Measurements from ENCODE around the gene A3GALT2. TPM values are rescaled to one million over a fixed set of nuclear protein-coding genes. Genes with fewer than 3 reads are reported as not detected.
"Not testable (repeated sequence)": the region's sequence is repeated elsewhere in the genome, so short reads cannot be mapped to it uniquely, and the experiment has no call there.

The A3GALT2 gene
- total RNA-seq, 1 donor from 2014 or later, result not detected

DNA sequence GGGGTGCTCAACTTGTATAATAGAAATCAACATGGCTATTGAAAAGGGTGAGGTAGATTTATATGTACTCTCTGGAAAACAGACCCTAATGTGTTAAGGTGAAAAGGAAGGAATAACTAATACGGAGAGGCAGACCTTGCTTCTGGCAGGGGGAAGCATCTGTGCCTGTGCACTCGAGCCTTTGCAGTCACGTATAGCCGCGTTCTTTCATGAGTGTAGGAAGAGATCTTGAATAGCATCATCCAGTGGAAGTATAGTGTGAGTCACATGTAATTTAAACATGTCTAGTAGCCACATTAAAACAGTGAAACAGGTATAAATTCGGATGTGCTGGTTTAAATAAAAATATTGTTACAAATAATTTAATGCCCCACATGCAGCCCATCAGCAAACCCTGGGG lies 3.0 kb downstream of the A3GALT2 start:
- DNase-seq (ENCODE audit: low spot score in 2 of 2) (no peak), FAIRE-seq (no peak)

DNA sequence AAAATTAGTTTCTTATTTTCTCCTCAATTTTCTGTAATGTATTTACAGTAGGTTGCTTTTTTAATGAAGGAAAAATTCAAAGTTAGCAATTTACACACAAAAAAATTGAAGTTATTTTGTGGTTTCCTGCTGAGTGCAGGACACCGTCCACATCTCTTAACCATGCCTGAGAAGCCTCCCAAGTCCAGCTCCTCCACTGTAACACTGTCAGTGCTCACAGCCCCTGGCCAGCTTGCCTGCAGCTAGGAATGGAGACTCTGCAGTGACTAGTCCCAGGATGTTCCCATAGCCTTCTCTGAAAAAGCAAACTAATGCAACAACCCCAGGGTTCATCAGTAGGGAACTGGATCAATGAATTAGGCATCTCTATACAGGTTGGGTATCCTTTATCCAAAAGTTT lies 3.5 kb downstream of the A3GALT2 start:
- DNase-seq (ENCODE audit: low spot score in 2 of 2), result no peak
- FAIRE-seq, result no peak

DNA sequence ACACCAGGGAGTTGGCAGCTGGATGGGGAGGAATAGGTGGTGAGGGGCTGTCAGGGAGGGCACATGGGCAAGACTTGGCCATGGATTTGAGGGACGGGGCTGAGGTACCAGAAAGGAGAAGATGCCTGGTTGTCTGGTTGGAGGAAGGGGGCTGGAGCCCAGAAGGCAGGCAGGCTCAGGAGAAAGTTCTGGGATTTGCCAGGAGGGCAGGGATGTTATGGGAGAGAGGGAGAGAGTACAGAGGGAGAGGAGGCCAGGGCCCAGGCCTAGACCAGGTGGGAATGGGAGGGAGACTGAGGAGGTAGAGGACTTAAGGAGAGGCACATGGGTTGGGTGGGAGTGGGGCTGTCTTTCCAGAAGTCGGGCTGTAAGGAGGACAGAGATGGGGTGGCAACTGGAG lies 4.3 kb downstream of the A3GALT2 start:
- DNase-seq (ENCODE audit: low spot score in 2 of 2), result no peak
- no peak for FAIRE-seq

DNA sequence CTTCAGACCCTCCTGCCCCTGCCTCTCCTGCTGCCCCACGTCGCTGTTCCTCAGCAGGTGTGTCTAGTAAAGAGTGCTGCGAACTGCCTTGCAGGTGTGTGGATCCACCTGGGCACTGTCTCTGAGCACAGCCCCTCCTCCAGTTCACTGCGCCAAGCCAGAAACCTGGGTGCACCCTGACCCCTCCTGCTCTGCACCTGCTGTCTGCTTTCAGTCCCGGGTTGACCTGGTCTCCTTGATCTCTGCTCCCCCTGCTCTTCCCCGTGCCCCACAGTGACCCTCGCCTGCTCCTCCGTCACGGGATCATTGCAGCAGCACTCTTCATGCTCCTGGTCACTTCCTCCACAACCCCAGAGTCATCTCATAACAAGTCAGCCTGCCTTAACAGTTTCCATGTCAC lies 6.5 kb downstream of the A3GALT2 start:
- no peak for FAIRE-seq
- no peak for DNase-seq (ENCODE audit: low spot score in 2 of 2)

DNA sequence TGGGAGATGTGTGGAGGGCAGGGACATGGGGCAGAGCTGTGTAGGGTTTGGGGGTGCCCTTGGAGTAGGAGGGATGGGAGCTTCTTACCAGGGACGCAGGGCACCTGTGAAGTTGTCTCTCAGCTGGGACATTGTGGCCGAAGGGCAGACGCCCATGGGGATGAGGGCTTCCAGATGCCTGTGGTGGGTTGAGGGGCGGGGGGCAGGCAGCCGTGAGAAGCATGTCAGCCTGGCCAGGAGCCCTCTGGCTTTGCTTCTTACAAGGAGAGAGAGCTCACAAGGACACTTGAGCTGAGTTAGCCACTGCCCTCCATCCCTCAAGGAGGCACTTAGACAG lies 8.5 kb downstream of the A3GALT2 start:
- FAIRE-seq (no peak), DNase-seq (ENCODE audit: low spot score in 2 of 2) (no peak)

DNA sequence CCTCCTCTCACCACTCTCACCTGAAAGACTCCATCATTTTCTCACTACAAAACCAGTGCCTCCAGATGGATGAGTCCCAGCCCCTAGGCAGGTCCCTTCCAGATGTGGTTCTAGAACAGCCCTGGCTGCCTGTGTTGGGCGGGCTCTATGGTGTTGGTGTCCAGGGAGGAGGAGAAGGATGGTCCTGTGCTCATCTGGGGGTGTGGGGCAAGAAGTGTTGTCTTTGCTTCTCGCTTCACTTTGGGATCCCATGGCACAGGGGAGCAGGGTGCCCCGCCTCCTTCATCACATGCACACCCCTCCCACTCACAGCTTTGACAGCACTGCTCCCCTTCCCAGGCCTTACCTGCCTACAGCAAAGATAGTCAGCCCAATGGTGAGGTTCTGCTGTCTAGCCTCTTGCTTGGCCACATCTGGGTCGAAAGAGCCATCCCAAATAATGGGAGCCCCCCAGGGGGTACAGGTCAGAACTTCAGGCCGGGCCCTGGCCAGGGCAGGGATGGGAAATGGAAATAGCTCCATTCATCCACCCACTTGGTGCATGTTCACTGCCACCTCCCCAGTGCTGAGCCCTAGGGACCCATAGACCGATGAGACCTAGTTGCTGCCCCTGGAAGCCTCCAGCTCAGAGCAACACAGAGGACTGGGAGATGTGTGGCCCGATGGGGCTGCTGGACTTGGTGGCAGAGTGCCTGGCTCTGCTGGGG lies 9.0 kb downstream of the A3GALT2 start:
- FAIRE-seq (no peak), DNase-seq (ENCODE audit: low spot score in 2 of 2) (no peak)

DNA sequence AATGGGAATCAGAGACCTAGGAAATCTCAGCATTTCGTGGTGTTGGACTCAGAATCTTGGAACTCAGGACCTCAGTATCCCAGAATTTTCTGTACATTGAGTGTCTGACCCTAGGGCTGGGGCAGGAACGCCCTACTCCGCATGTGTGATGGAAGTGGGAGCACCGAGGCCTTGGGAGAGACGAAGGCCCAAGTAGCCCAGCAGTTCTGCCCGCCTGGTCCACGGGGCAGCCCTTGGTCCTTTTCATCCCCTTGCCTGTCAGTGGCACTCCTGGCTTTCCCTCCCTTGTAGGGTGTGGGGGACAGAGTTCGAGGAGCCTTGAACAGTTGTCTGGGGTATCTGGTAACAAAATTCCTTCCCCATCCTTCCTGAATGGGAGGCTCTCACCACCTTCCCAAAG lies 10.2 kb downstream of the A3GALT2 start:
- FAIRE-seq (no peak), DNase-seq (ENCODE audit: low spot score in 2 of 2) (no peak)

DNA sequence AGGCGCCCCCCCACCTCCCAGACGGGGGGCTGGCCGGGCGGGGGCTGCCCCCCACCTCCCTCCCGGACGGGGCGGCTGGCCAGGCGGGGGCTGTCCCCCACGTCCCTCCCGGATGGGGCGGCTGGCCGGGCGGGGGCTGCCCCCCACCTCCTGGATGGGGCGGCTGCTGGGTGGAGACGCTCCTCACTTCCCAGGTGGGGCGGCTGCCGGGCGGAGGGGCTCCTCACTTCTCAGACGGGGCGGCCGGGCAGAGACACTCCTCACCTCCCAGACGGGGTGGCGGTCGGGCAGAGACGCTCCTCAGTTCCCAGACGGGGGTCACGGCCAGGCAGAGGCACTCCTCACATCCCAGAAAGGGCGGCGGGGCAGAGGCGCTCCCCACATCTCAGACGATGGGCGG lies 11.5 kb downstream of the A3GALT2 start:
- DNase-seq (ENCODE audit: low spot score in 2 of 2); FAIRE-seq: not testable (repeated sequence)

DNA sequence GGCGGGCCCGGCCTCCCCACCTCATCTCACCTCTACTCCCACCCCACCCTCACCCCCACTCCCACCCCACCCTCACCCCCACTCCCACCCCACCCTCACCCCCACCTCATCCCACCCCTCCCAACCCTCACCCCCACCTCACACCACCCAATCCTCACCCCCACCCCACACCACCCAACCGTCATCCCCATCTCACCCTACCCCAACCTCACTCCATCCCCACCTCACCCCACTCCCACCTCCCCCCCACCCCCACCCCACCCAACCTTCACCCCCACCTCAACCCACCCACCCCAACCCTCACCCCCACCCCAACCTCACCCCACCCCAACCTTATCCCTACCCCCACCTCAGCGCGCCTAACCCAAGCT lies 13.4 kb downstream of the A3GALT2 start:
- no peak for DNase-seq (ENCODE audit: low spot score in 2 of 2)
- no peak for FAIRE-seq

DNA sequence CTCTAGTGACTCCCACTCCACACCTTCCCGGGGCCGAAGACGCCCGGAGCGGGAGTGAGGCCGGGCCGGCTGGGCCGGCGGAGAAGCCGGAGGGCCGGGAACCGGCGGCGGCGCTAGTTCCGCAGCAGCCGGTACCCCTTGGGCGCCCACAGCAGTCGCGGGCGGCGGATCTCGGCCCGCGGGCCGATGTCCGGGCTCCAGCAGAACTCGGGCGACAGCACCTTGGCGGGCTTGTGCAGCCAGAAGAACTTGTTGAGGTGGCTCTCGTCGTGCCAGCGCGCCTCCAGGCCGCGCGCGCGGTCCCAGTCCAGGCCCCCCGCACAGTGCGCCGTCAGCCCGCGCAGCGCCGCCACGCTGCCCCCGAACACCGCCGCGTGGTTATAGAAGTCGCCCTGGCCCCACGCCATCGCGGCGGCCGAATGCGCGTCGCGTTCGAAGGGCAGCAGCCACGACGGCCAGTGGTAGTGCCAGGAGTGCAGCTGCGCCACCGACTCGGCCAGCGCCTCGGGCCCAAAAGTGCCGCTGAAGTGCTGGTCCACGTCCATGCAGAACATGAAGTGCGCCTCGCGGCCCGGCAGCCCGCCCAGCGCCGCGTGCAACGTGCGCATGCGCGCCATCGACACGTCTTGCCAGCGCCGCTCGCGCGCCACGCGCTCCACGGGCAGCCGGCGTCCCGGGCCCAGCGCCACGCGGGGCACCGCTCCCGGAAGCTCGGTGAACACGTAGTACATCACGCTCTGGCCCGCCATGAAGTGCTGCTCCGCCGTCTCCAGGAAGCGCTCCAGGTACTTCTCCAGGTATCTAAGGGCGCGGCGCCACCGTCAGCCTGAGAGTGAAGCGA lies 14.0 kb downstream of the A3GALT2 start:
- FAIRE-seq (no peak), DNase-seq (ENCODE audit: low spot score in 2 of 2) (peak; percentile 33 to 64)

DNA sequence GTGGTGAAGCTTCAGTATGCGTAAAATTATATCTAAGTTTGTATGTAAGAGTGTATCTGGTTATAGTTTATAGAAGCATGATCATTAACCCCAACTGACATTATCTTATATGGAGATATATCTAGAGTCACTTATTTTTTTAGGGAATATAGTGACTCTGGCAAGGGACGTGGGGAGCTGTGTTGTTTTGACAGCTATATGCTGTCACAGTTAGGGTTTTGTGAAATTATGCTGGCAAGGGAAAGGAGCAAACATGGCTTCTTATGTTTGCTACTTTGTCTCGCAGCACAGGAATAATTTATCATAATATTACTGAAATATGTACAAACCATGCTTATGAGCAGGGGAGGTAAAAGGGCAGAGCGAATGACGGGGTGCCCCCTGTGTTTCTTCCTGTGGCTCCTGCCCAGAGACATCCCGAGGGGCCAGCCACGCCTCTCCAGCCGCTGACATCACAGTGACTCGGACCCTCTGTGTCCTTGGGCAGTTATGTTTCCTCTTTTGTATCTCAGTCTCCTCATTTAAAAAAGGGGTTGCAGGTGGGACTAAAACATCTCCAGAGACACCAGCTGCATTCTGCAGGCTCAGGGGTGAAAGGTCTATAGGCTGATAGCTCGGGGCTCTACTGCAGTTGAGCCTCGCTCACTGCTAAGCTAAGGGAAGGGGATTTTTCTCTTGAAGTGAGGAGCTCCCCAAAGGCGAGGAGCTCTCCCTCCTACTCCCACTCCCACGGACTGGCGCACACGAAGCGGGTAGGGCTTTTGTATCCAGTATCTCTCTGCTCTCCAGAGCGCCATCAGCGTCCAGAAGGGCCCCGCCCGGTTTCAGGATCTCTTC lies 14.9 kb downstream of the A3GALT2 start:
- no peak for FAIRE-seq
- DNase-seq (ENCODE audit: low spot score in 2 of 2), result no peak

DNA sequence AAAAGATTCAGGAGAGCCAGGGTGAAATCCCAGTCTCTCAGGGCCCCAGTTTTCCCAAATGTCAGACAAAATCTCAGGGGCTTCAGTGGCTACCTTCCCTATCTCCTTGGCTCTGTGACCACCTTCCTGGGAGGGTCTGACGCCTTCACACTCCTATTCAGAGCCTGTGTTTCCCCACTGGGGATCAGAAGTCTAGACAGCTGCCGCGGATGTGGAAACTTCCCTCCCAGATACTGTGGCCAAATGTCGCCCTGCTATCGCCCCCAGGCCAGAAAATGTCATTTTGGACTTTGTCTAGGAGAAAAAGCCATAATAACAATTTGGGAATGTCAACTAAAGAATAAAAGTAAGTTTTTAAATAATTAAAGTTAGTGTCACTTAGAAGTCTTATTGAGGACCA lies 15.9 kb downstream of the A3GALT2 start:
- no peak for FAIRE-seq
- DNase-seq (ENCODE audit: low spot score in 2 of 2), result no peak

DNA sequence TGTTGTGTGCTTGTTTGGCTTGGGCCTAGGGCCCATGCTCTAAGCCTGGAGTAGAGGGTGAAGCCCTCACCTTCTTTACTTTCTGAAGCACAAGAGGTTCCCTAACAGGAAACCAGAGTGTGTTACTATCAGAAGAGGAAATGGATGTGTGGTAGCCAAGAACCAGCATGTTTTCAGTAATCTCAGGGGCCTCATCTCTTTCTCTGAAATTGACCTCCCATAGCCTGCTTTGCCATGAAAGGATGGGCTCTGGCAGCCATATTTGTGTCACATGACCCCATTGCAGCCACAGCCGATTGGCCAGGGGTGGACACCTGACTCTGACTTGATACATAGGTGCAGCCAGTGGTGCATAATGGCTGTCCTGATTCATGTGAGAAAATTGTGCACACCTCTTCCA lies 18.6 kb downstream of the A3GALT2 start:
- no peak for DNase-seq (ENCODE audit: low spot score in 2 of 2)

DNA sequence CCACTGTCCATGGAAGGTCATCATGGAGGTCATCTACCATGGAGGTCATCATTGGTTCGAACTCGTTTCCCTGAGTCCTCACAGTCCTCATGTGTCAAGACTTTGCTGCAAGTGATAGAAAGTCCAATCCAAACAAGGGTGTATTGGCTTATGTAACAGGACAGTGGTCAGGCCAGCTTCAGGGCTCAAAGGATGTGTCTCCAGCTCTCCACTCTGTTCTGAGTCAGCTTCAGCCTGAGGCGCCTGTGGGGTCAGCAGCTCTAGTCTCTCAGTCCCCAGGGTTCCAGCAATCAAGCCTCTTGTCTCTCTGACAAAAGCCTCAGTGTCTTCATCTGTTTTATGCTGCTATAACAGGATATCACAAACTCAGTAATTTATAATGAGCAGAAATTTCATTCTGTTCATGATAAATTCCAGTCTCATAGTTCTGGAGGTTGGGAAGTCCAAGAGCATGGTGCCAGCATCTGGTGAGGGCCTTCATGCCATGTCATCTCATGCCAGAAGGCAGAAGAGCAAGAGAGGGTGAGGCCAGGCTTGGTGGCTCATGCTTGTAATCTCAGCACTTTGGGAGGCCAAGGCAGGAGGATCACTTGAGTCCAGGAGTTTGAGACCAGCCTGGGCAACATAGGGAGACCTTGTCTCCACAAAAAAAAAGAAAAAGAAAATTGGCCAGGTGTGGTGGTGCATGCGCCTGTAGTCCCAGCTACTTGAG lies 19.5 kb downstream of the A3GALT2 start:
- no peak for FAIRE-seq
- no peak for DNase-seq (ENCODE audit: low spot score in 2 of 2)

More for the DNA sequence above, 18.6 kb downstream of the A3GALT2 start:
- no peak for FAIRE-seq

DNA sequence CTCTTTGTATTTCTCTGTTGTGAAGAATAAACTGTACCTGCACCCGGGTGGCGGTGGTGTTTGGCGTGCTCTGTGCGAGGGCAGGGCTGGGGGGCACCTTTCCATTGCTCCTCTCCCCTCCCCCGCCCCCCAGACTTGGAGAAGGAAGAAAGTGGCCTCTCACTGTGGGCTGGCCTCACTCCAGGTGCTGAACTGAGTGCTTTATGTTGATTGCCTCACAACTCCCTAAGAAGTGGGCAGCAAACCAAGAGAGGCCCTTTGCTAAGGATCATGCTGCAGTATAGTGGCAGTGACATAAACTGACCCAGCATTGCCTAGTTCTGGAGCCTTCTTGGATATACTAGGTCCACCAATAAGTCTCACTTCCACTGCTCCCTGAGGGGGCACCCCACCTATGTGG lies 20.2 kb downstream of the A3GALT2 start:
- DNase-seq (ENCODE audit: low spot score in 2 of 2) (no peak), FAIRE-seq (no peak)

DNA sequence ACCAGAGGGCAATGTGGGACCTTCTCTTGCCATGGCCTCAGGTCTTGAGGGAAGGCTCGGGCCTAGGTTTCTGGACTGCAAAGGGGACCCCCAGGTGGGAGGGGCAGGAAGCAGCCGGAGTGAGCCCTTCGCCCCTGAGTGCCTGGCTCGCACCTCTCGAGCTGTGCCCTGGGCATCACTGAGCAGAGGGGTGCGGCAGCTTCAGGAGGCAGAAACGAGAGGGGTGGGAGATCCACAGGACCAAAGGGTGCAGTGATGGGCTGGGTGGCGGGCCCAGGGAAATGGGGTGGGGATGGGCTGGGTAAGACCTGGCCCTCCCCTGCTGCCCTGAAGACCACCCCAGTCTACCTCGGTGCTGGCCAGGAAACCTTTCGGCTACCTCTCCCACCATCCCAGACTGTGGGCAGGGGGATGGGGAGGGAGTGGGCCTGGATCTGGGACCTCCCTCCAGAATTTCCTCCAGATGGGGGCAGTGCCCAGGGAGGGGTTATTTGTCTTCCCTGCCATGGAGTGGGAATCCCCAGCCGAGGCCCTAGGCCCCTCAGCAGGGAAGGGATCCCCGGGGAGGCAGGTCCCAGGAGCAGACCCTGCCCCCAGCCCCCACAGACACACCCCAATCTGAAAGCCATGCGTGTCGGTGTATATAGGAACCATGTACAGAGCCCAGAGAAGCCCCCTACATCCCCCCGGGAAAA lies 21.3 kb downstream of the A3GALT2 start:
- FAIRE-seq (no peak), DNase-seq (ENCODE audit: low spot score in 2 of 2) (no peak)

DNA sequence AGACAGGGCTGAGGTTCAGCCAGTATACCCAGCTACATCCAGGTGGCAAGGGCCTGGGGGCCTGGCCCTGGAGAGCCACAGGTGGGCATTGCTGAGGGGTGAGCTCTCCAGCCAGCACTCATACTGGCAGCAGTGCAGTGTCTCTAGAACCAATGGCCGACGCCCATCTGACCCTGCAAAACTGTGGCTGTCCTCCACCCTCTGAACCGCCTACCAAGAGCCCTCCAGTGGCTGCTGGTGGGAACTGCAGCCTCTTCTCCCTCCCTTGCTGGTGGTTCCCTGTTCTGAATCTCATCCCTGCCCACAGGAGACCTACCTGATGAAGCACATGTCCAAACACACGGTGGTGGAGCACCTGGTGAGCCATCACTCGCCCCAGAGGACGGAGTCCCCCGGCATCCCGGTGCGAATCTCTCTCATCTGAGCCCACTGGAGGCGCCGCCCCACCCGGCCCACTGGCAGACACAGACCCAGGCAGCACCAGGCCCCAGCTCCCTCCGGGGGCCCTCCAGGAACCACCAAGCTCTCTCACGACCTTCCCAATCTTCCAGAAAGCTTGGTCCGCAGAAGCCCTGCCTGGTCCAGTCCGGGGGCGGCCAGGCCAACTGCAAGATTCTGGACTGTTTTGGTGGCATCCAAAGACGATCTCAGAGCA lies 22.1 kb downstream of the A3GALT2 start:
- no peak for FAIRE-seq
- peak in 1 of 2 donors; percentile 74 for DNase-seq (ENCODE audit: low spot score in 2 of 2)

DNA sequence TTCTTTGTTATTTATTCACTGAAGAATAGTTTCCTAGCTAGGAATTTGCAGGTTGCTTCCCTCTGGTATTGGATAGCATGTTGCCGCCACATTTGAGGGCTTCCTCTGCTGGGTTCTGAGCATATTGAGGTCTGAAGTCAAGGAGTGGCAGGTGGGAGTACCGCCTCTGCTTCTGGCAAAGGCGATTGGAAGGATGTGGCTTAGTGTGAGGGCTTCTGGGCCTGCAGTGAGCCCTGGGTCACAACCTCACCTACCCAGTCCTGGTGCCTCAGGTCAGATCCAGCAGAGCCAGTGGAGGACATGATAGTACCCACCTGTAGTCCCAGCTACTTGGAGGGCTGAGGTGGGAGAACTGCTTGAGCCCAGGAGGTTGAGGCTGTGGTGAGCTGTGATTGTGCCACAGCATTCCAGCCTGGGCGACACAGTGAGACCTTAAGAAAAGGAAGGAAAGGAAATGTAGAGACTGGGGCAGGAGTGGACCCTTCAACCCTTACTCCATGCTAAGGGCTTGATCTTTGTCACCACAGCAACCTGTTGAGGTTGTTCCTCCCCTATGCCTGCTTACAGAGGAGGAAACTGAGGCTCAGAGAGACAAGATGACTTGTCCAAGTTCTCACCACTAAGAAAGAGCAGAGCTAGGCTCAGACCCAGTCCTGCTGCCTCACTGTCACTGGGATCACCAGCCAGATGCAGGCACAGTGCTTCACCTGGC lies 22.8 kb downstream of the A3GALT2 start:
- DNase-seq (ENCODE audit: low spot score in 2 of 2) (no peak), FAIRE-seq (no peak)

DNA sequence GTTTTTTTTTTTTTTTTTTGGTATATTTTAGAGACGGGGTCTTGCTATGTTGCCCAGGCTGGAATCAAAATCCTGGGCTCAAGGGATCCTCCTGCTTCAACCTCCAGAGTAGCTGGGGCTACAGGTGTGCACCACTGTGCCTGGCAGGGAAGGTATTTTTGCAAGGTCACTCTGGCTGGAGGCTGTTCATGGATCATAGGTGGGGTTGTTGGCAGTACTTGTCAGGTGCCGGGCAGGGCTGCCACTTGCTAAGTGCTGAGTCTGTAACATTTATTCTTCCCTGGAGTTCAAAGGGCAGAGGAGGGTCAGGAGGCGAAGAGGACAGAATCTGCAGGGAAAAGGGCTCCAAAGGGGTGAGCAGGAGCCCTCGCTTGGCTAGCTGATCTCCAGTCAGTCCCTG lies 24.1 kb downstream of the A3GALT2 start:
- no peak for DNase-seq (ENCODE audit: low spot score in 2 of 2)
- no peak for FAIRE-seq

Measured in frontal cortex (tissue), 4 donors.